Stimulated activated naive CD4-positive, alpha-beta T cell (primary cell): Measurements from ENCODE around the gene ZNF335.
A peak's percentile ranks its signal among the peaks of the same experiment; 100 is the strongest.
"Not testable (repeated sequence)": the region's sequence is repeated elsewhere in the genome, so short reads cannot be mapped to it uniquely, and the experiment has no call there.

Source experiments
- DNase-seq, 6 experiments: peaks; one replicate each; lab custom pipeline; 2025; lab: John Stamatoyannopoulos, UW

Gene ZNF335

DNA sequence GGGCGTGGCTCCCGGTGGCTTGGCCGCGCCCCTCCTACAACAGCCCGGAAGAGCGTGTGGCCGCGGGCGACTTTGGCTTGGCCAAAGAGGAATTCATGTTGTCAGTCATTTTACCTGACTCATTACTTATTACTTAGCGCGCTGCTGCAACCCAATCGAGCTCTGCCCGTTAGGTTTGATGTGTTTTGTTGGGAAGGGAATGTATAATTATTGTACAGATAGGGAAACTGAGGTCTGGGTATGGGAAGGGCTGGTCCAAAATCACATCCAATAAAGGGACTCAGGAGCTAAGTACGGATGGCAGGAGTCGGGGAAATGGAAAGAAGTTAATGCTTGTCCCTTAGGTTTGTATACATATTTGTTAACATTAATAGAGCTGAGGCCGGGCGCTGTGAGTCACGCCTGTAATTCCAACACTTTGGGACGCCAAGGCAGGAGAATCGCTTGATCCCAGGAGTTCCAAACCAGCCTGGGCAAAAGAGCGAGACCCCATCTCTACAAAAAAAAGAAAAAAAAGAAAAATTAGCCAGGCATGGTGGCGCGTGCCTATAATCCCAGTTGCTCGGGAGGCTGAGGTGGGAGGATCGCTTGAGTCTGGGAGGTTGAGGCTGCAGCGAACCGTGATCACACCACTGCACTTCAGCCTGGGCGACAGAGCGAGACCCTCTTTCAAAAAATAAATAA, 639 bp upstream of the ZNF335 start:
- DNase-seq = no peak

DNA sequence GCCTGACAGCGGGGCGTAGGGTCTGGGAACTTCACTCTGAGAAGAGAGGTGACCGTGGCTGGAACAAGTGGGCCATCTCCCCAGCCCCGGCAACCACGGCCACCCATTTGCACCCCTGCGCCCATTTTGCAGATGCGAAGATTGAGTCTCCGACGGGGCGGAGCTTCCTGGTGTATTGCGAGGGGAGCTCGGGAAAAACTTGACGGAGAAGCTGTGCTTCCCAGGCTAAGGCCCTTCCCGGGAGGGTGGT, 653 bp downstream of the ZNF335 start:
- peak in 2 of 6 experiments; percentile 44 to 46 for DNase-seq

DNA sequence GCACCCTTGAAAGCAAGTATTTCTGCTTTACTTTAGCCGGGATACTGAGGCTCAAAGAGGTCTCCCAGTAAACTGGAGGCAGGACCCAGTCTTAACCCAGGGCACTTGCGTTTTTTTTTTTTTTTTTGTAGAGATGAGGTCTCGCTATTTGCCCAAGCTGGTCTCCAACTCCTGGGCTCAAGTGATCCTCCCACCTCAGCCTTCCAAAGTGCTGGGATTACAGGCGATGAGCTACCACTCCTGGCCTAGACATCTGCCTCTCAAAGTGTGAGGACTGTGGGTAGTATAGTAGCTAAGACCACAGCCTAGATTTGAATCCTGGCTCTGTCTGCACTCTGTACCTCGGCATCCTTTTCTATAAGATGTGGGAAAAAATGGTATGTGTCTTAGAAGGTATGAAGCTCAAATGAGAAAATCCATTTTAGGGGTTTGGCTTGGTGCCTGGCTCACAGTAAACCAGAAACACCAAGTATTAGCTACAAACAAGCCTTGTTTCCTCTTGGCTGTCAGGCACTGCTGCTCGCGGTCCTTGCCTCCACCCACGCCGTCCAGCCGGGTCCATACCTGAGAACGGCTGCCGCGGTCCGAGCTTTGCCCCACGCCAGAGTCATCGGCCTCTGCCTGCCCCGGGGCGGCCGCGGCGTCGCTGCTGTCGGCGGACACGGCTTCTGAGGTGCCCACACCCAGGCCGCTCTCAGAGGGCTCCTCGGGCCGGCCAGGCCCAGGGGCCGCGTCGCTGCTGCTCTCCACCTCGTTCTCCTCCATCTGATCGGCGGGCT, 1.2 kb downstream of the ZNF335 start:
- peak in 4 of 6 experiments; percentile 18 to 61 (median 40) for DNase-seq

DNA sequence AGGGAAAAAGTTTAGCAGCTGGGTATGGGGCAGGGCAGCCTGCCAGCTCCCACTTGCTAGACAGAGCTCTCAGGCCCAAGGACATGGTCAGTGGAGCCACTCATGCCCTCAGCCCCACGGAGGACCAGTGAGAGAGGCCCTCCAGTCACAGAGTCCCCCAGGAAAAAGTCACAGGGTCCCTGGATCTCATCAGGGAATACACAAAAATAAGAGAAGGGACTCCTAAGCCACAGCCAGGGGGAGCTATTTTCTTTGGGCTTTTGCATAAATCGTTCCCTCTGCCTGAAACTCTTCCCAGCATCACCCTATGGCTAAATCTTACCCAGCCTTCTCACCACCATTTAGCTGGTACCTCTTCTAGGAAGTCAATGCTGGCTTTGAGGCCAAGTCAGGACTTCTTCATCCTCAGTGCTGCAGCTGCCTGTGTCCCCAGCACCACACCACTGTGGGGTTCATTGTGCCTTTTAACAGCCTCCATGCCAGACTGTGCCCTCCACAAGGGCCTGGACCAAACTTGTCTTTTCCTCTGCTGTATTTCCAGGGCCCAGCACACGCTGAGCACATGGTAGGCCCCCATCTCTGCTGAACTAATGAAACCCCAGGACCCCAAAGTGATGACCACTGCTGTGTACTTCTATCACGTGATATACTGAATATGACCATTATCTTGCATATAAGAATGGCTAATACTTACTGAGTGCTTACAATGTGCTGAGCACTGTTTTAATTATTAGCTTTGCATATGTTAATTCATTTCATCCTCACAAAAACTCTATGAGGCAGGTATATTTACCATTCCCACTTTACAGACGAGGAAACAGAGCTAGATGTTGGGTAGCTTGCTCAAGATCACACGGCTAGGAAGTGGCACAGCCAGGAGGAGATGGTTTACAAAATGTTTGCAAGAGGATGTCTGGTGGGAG, 2.0 kb downstream of the ZNF335 start:
- DNase-seq = peak in 2 of 6 experiments; percentile 30 to 35

DNA sequence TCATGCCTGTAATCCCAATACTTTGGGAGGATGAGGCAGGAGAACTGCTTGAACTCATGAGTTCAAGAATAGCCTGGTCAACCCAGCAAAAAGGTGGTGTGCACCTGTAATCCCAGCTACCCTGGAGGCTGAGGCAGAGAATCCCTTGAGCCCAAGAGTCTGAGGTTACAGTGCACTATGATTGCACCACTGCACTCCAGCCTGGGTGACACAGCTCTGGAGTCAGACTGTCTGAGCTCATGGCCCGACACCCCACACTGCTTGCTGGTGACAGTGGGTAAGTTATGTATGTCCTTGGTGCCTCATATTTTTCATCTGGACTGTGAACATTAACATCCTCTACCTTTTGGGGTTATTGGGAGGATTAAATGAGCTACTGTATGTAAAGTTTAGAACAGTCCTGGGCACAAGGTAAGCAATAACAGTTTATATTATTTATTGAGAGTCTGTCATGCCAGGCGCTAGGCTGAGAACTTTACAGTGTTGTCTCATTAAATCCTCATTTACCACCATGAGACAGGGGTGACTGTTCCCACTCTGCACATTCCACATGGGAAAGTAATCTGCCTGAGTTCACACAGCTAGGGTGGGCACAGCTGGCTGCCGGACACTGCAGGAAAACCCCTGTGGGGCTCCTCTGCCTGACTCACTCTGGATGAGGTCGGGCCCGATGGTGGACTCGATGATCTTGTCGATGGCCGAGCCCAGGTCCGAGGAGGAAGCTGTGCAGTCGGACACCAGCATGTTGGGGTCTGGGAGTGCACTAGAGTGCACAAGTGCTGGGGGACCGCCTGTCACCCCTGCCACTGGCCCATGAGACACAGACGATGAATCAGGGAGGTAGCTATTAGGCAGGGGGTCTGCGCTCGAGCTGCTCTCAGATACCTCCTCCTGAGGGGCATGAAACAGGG, 2.9 kb downstream of the ZNF335 start:
- no peak for DNase-seq

DNA sequence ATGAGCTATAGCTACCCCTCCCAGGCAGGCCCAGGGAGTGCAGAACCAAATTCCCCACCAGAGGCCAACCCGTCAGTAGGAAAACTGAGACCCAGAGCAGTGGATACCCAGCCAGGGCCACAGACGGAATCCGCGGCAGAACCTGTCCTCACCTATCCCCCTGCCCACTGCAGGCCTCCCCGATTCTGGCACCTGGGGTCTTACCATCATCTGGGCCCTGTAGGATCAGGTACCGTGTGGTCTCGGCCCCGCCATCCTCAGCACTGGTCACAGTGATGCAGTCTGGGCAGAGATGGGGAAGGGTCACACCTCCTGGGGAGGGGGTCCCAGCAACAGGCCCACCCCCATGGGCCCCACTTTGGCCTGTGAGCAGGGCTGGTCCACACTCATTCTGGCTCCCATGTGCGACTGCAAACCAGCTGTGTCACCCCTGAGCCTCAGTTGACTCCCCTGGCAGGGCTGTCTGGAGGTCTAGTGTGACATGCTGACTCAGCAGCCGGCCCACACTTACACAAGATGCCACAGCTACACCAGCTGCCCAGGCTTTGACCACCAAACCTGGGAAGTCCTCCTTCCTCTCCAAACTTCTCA, 3.8 kb downstream of the ZNF335 start:
- DNase-seq = no peak

DNA sequence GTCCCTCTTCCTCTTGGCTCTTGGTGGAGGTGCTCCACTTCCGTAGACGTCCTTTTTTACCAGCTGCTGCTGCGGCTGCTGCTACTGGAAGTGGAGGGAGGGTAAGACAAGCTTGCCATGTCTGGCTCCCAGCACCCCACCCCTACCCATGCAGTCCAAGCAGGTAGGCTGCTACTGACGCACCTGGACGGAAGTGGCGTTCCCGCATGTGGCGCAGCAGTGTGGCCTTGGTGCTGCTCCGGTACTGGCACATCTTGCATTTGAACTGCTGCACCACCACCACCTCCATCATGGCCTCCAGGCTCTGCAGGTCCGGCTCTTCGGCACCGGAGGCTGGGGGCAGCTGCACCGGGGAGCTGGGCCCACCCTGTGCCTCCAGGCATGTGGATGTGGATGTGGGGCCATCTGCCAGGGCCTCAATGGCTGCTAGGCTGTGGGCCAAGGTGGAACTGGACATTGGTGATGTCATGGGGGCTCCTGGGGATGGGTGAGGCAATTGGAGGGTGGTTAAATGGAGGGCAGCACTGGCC, 4.4 kb downstream of the ZNF335 start:
- DNase-seq = no peak

DNA sequence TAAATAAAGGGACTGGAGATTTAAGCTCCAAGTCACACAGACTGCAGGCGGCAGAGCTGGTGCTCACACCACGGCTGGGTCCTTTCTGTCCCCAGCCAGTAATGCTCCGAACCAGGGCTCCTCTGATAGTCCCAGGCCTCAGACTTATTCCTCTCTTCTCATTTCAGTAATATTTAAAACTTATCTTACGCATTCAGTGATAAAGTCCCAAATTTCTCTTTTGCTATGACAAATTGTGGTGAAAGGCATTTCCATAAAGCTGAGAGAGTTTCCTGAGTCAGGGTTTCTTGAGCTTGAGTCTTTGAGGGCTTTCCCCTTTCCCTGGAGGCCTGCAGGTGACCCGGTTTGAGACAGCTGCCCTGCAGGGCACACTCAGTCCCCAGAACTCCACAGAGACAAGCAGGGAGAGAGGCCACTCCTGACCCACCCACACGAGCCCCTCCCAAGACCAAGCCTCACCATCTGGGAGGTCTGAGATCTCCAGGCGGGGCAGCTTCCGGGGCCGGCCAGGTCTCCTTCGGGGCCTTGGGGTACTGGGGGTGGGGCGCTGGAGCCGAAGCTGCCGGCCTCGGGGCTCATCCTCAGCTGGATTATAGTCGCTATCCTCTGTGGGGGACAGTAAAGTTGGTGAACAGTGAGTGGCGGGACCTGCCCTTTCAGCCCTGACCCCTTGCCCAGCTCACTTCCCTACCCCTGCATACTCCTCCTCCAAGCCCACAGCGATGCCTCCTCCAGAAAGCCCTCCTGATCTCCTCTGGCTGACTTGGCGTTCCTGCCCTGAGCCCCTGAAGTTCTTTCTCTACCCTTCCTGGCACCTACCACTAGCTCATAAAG, 6.6 kb downstream of the ZNF335 start:
- no peak for DNase-seq

DNA sequence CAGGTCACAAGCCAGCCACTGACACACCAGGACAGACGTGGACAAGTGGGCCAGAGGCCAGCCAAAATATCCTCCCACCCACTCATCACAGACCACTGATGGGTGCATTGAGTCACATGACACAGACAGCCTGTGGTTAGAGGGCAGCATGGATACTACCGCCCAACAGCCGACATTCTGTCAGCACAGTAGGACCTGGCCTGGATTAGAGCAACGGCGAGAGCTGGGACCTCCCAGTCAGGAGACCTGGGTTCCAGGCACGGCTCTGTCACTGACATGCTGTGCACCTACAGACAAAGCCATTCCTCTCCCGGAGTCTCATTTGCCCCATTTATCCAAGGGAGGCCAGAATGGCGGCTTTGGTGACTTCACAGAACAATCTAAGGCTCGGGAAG, 8.0 kb downstream of the ZNF335 start:
- DNase-seq = no peak

DNA sequence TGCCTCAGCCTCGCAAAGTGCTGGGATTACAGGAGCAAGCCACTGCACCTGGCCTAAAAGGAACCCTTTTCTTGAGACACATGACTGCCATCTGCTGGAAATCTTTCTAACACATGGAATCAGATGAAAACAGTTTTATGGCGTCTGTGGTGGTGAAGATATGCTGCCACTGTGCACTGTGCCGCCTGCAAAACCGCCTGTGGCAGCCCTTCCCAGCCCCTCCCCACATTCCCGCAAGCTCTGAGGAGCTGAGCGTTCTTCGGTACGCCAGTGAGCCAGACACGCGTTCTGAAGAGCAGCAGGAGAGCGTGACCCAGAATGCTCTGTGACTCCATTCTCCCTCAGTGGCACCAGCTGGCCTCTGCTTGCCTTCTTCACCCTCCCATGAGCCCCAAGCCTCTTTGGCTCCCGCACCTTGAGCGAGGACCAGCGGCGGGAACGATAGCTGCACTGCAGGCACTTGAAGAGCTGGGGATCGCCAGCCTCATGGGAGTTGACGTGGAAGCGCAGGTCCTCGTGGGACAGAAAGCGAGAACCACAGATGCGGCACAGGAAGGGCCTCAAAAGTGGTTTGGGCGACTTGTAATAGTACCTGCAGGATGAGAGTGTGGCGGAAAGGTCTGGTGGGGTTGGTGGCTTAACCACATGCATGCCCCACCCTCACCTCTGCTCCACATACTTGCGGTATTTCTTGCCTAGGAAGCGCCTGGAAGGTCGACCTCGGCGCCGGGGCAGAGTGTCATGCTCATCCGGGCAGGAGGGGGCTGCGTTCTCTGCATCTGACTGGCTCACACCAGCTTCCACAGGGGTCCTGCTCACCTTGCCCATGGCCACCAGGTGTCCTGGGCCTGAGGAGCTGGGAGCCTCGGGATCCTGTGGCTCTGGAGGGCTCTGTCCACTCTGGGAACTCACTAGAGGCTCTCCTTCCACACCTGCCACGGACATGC, 8.7 kb downstream of the ZNF335 start:
- DNase-seq = peak in 2 of 6 experiments; percentile 16 to 28

DNA sequence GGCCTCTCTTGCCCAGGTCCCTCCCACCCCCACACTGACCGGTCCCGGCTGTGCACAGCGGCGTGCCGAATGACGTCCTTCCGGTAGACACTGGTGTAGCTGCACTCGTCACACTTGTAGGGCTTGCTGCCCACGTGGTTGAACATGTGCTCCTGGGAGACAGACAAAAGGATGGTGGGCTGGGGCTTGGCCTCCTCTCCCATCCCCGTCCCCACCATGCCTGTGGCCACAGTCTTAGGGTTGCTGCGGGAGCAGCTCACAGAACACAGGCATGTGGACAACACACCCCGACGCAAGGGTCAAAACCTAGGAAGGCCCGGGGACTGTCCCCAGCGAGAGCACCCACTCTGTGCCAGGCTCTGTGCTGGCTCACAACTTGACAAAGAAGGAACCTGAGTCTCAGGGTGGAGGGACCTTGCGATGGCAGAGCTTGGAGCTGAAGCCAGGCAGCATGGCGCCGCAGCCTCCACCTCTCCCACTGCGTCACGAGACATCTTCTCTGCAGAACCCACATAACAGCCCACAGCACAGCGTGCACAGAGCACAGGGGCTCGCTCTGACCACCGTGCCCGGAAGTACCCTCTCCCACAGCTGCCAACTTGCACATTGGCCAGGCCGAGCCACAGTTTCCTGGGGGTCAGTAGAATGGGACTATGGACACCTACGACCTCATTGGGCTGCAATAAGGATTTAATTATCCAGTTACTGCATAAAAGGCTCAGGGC, 9.8 kb downstream of the ZNF335 start:
- no peak for DNase-seq

DNA sequence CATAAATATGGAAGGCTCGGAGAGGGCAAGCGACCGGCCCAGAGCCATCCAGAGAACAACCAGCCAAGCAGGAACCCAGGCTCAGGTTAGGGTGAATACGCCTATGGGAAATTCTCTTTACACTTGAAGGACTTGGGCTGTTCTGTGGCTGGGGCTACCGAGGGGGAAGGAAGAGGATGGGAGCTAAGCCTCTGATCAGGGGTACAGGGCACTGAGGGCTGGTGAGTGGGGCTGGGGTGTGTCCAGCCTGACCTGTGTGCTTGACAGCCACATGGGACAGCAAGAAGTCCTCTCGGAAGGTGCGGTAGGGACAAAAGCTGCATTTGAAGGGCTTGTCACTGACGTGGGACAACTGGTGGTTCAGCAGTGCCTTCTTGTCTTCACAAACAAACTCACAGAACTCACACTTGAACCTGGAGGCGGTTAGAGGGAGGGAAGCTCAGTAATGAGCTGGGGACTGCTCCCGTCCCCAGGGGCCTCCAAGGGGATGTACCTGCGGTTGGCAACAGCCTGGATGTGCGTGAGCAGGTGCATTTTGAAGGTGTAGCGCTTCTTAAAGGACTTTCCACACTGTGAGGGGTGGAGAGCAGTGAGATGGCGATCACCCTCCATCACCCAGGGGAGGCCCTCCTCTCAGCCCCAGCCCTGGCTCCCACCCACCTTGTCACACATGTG, 11.9 kb downstream of the ZNF335 start:
- DNase-seq = no peak

DNA sequence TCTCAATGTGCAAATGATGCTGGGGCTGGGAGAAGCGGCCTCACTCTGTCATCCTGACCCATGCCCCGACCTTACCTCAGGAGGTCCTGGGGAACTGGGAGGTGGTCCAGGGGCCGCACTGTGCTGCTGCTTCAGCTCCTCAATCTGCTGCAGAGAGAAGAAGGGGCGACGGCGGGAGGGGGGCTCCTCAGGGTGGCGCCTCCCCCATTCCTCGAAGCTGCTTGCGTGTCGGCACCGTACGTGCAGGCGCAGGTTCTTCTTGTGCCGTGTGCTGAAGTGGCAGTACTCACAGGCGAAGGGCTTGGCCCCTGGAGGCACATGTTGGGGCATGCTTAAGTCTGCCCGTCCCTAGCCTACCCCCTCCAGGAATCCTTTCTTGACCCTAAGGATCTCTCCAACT, 12.9 kb downstream of the ZNF335 start:
- DNase-seq = no peak

DNA sequence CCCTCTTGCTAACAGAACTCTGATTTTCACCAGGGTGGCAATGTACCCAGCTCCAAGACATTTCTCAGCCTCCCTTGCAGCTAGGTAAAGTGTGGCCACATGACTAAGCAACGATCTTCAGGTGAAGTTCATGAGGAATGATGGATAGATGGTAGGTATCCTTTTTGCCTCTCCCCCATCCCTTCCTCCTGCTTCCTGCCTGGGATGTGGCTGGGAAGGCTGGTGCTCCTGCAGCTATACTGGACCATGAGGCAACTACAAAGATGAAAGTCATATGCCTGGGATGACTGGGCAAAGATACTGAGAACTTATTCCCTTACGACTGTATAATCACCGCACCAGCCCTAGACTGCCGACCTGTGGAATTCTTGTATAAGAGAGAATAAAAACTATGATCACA, 13.4 kb downstream of the ZNF335 start:
- DNase-seq = no peak

DNA sequence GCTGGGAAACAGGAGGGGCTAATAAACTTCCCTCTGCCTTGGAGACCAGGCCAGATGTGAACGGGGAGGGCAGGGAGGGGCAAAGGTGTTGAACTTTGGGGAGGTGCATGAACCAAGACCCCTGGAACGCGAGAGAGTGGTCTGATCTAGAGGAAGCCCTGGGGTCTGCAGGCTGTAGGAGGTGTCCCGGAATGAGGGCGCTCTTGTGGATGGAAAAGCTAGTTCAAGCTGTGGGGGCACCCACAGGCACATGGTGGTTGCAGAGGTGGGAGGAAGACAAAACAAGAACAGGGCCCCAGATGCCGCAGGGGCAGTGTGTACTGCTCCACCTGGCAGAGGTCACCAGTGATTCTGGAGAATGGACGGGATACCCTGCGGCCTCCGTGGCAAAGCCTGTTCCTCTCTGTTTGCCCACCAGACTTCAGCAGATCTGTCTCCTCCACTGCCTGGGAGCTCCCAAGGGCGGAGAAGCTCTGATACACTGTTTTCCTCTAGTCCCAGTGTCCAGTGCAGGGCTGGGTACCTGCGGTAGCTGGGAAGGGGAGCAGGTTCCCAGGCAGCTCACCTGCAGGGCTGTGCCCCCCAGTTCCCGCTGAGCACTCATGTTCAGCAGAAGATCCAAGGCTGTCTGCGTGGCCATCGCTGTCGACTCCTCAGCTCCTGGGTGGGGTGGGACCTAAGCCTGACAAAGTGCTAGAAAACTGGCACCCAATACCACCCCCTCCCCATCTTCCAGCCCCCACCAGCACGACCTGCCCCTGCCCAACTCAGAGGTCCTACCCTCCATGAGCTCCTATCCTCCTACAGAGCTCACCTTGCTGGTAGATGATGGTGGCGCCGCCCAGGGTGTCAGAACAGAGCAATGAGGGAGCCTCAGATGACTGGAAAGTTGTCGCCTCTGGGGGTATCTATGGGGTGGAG, 14.7 kb downstream of the ZNF335 start:
- no peak for DNase-seq

DNA sequence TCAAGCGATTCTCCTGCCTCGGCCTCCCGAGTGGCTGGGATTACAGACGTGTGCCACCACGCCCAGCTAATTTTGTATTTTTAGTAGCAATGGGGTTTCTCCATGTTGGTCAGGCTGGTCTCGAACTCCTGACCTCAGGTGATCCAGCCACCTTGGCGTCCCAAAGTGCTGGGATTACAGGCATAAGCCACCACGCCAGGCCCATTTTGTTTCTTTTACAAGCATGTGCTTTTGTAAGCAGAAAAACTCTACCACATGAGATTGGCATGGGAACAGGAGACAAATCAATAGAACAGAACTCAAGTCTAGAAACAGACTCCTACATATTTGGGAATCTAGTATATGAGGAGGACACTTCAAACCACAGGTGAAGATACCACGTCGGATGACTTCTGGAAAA, 15.7 kb downstream of the ZNF335 start:
- not testable (repeated sequence) for DNase-seq

DNA sequence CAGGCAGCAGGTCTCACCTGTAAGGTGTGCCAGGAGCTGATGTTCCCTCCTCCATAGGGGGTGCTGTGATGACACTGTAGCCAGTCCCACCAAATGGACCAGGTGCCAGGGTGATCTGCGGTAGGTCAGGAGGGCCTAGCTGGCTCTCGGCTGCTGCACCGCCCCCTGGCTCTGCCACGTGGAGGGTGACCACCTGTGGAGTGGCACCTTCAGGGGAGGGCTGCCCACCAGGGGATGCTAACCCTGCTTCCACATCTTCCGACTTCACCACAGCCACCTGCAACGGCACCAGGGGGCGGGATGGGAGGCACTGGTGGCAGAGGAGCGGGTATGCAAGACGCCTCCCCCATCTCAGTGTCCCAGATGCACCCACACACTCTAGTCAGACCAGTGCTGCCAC, 18.3 kb downstream of the ZNF335 start:
- DNase-seq = no peak
